T1000 (cell line): ENCODE results near the gene NOP9.

Source experiments
- DNase-seq: peaks from one replicate; lab custom pipeline; 2025; ENCODE audit warnings: mixed read lengths; lab: John Stamatoyannopoulos, UW

The NOP9 gene

GRCh38 chr14:24309538-24310264 is 10.1 kb downstream of the NOP9 start, which contains the start of gene LTB4R2:
Gene LTB4R2 (plus strand): TSS chr14:24310140. CDS start chr14:24310665, 525 bp downstream.
- DNase-seq: no peak

- DNase-seq: no peak
Measured at GRCh38 chr14:24310265-24310645, 10.6 kb downstream of the NOP9 start.

GRCh38 chr14:24310646-24311604 is 11.3 kb downstream of the NOP9 start, which contains the start of gene LTB4R:
Gene LTB4R (plus strand): TSS chr14:24311502. CDS start chr14:24315652, 4,150 bp downstream.
- no peak for DNase-seq

- no peak for DNase-seq
Measured at GRCh38 chr14:24311837-24312615, 12.4 kb downstream of the NOP9 start.

- no peak for DNase-seq
Measured at GRCh38 chr14:24312736-24313507, 13.3 kb downstream of the NOP9 start.

- DNase-seq: no peak
Measured at GRCh38 chr14:24313913-24314312, 14.3 kb downstream of the NOP9 start.

- no peak for DNase-seq
Measured at GRCh38 chr14:24314377-24315193, 14.9 kb downstream of the NOP9 start.

- DNase-seq: no peak
Measured at GRCh38 chr14:24315243-24315806, 15.7 kb downstream of the NOP9 start.

GRCh38 chr14:24315807-24316596 is 16.4 kb downstream of the NOP9 start:
- DNase-seq: no peak

GRCh38 chr14:24316597-24316950 is 16.9 kb downstream of the NOP9 start:
- no peak for DNase-seq

GRCh38 chr14:24317141-24317928 is 17.7 kb downstream of the NOP9 start:
- no peak for DNase-seq

- DNase-seq: no peak
Measured at GRCh38 chr14:24321212-24321975, 21.7 kb downstream of the NOP9 start.

GRCh38 chr14:24322672-24323071 is 23.0 kb downstream of the NOP9 start:
- no peak for DNase-seq

- no peak for DNase-seq
Measured at GRCh38 chr14:24323341-24323740, 23.7 kb downstream of the NOP9 start.

GRCh38 chr14:24324024-24324423 is 24.4 kb downstream of the NOP9 start:
- no peak for DNase-seq

- no peak for DNase-seq
Measured at GRCh38 chr14:24325041-24325530, 25.4 kb downstream of the NOP9 start.

GRCh38 chr14:24325963-24326362 is 26.3 kb downstream of the NOP9 start:
- DNase-seq: no peak

GRCh38 chr14:24327303-24327702 is 27.7 kb downstream of the NOP9 start:
- DNase-seq: no peak
